Epidermal melanocyte (primary cell): ENCODE measurements around the gene GABRB1.

Experiments
- DNase-seq: peaks from one replicate; pipeline ENCODE4 v3.0.0; 2011; ENCODE audit warnings: low spot score; ENCODE audit not compliant: insufficient read length

GABRB1 gene

GRCh38 chr4:47045261-47045660 lies 13.9 kb downstream of the GABRB1 start:
- no peak for DNase-seq

- no peak for DNase-seq
These were observed 18.0 kb downstream of the GABRB1 start for GRCh38 chr4:47049347-47049746.

GRCh38 chr4:47050761-47051725 lies 19.7 kb downstream of the GABRB1 start:
- peak; percentile 38 for DNase-seq

- DNase-seq: no peak
These were observed 22.1 kb downstream of the GABRB1 start for GRCh38 chr4:47053485-47053884.

GRCh38 chr4:47054130-47054529 lies 22.8 kb downstream of the GABRB1 start:
- no peak for DNase-seq

- no peak for DNase-seq
These were observed 26.6 kb downstream of the GABRB1 start for GRCh38 chr4:47057991-47058390.

GRCh38 chr4:47060561-47060960 lies 29.2 kb downstream of the GABRB1 start:
- DNase-seq: no peak

GRCh38 chr4:47061435-47061834 lies 30.1 kb downstream of the GABRB1 start:
- no peak for DNase-seq

GRCh38 chr4:47065051-47065481 lies 33.7 kb downstream of the GABRB1 start:
- peak; percentile 41 for DNase-seq

- no peak for DNase-seq
These were observed 37.6 kb downstream of the GABRB1 start for GRCh38 chr4:47068986-47069385.

- no peak for DNase-seq
These were observed 40.6 kb downstream of the GABRB1 start for GRCh38 chr4:47071901-47072341.

GRCh38 chr4:47073647-47074046 lies 42.3 kb downstream of the GABRB1 start:
- DNase-seq: no peak

GRCh38 chr4:47074816-47075215 lies 43.4 kb downstream of the GABRB1 start:
- no peak for DNase-seq

GRCh38 chr4:47075262-47075661 lies 43.9 kb downstream of the GABRB1 start:
- DNase-seq: no peak

- no peak for DNase-seq
These were observed 44.6 kb downstream of the GABRB1 start for GRCh38 chr4:47075919-47076318.

GRCh38 chr4:47084111-47084510 lies 52.7 kb downstream of the GABRB1 start:
- no peak for DNase-seq

- DNase-seq: no peak
These were observed 53.4 kb downstream of the GABRB1 start for GRCh38 chr4:47084795-47085194.

- no peak for DNase-seq
These were observed 56.9 kb downstream of the GABRB1 start for GRCh38 chr4:47088298-47088697.

- no peak for DNase-seq
These were observed 64.5 kb downstream of the GABRB1 start for GRCh38 chr4:47095884-47096283.

- no peak for DNase-seq
These were observed 70.1 kb downstream of the GABRB1 start for GRCh38 chr4:47101453-47101852.

GRCh38 chr4:47104986-47105385 lies 73.6 kb downstream of the GABRB1 start:
- no peak for DNase-seq

- DNase-seq: no peak
These were observed 75.2 kb downstream of the GABRB1 start for GRCh38 chr4:47106561-47106960.

- no peak for DNase-seq
These were observed 78.0 kb downstream of the GABRB1 start for GRCh38 chr4:47109379-47109778.
